ENCODE results near the gene GATAD1.
"Not testable (repeated sequence)": the region's sequence is repeated elsewhere in the genome, so short reads cannot be mapped to it uniquely, and the experiment has no call there.

Gene GATAD1

GRCh38 chr7:92483624-92484023 is 36.3 kb downstream of the GATAD1 start:
- not testable (repeated sequence) for DNase-seq (ENCODE audit: low spot score)

GRCh38 chr7:92484226-92484625 is 36.9 kb downstream of the GATAD1 start:
- not testable (repeated sequence) for DNase-seq (ENCODE audit: low spot score)

- no peak for DNase-seq (ENCODE audit: low spot score)
Measured at GRCh38 chr7:92485267-92485892, 38.1 kb downstream of the GATAD1 start.

DNA sequence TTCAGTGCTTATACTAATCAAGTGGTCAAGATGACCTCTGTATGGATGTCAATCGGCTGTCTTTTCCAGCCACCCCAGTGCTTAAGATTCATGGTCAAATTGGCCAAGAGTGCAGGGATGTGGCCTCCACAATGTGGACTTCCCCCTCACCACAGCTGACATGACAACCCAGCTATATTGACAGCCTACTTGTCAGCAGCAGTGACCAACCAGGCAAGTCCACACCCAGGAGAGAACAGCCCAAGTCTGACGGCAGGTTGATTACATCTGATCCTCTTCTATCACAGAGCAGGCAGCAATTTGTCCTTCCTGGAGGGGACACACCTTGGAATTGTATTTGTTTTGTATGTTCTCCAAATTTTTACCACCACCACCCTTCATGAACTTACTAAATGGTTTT is 38.7 kb downstream of the GATAD1 start:
- no peak for DNase-seq (ENCODE audit: low spot score)

GRCh38 chr7:92487804-92488203 is 40.5 kb downstream of the GATAD1 start:
- no peak for DNase-seq (ENCODE audit: low spot score)

DNA sequence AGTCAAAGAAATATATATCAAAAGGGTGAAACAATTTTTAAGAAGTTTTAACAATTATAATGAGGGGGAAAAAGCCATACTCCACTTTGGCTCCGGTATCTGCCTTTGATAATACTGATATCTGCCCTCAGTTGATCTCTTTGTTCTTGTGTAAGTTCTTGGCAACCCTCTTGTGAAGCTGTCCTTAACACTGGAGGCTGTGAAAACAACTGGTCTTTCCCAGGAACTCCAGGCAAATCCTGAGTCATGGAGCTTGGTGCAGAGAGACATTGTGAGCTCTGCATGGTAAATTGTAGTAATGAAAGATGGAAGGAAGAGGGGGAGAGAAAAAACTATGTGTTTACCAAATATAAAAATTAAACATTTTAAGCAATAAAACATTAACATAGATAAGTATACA is 42.4 kb downstream of the GATAD1 start:
- DNase-seq (ENCODE audit: low spot score), result no peak

GRCh38 chr7:92496876-92497275 is 49.6 kb downstream of the GATAD1 start:
- no peak for DNase-seq (ENCODE audit: low spot score)

DNA sequence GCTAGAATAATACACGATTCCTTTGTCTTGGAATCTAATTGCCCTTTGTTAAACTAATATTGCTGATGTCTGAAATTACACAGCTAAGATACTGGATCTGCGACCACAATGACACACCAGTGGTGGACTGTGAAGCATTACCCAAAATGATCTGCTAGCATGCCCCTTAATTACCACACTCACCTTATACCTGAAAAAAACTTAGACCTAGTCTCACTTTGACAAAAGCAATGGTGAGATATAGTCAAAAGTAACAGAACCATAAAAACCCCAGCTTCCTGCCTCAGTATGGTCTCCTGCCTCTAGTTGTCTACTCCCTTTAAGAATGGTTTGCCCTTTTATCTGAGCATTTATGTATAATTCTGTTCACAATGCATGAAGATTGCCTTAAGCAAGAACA is 51.3 kb downstream of the GATAD1 start:
- no peak for DNase-seq (ENCODE audit: low spot score)

- DNase-seq (ENCODE audit: low spot score), result no peak
Measured at GRCh38 chr7:92503767-92504166, 56.5 kb downstream of the GATAD1 start.

- no peak for DNase-seq (ENCODE audit: low spot score)
Measured at GRCh38 chr7:92504563-92504962, 57.3 kb downstream of the GATAD1 start.

- no peak for DNase-seq (ENCODE audit: low spot score)
Measured at GRCh38 chr7:92506363-92506762, 59.1 kb downstream of the GATAD1 start.

DNA sequence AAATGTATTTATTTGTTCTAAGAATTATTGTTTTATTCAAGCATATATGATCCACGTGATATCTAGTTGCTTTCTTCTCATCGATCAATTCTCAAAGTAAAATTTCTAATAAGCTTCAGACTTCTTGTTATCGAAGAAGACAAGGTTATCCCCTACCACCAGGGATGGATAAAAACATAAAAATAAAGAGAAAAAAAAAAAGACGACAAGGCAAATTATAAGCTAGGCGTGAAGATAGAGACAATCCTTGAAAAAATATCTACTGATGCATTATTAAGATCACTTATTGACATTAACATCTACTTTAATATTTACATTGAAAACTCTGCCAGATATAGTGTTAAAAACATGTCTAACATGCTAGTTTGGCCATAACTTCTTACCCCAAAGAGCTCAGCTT is 61.7 kb downstream of the GATAD1 start:
- no peak for DNase-seq (ENCODE audit: low spot score)

Data from AG08395 (cell line).